Left lung (tissue), 10 donors: ENCODE results near the gene SH3RF2. TPM values are rescaled to one million over a fixed set of nuclear protein-coding genes. Genes with fewer than 3 reads are reported as not detected.
A peak's percentile ranks its signal among the peaks of the same experiment; 100 is the strongest.

Experiments
- ATAC-seq: fragments of 200-7000 bp; cut with Tn5 transposase; one replicate; pipeline ENCODE4 v1.9.1; 2020; ENCODE audit warnings: moderate library complexity
- DNase-seq, 4 donors: peaks; one replicate each; pipeline ENCODE4 v3.0.0-alpha.2; 2013 to 2020
- H3K27ac ChIP-seq, 2 donors: fragments of 200-600 bp; sonication (generic) in 1 of 2; one replicate each; pipeline versions ENCODE4 v1.5.0 to v1.8.0; 2020 to 2021
- H3K27me3 ChIP-seq, 2 donors: fragments of 200-600 bp; sonication (generic) in 1 of 2; one replicate each; pipeline versions ENCODE4 v1.5.0 to v1.8.0; 2020 to 2021
- H3K36me3 ChIP-seq, 2 donors: fragments of 200-600 bp; sonication (generic) in 1 of 2; one replicate each; pipeline versions ENCODE4 v1.5.0 to v1.8.0; 2020 to 2021
- H3K4me1 ChIP-seq, 2 donors: fragments of 200-600 bp; one replicate each; pipeline ENCODE4 v1.8.0; 2021
- H3K4me3 ChIP-seq, 2 donors: fragments of 200-600 bp; sonication (generic) in 1 of 2; one replicate each; pipeline versions ENCODE4 v1.5.0 to v1.8.0; 2020 to 2021; ENCODE audit warnings: mild to moderate bottlenecking in 1 of 2
- H3K9me3 ChIP-seq, 2 donors: fragments of 200-600 bp; sonication (generic) in 1 of 2; one replicate each; pipeline versions ENCODE4 v1.5.0 to v1.8.0; 2020 to 2021
- CTCF ChIP-seq, 2 donors: fragments of 200-600 bp; sonication (generic) in 1 of 2; IDR thresholded peaks; one replicate each; pipeline versions ENCODE4 v1.5.0 to v1.8.0; 2021; ENCODE audit warnings: antibody characterized with exemption in 2 of 2
- intact Hi-C, 2 donors: fragments of 100-400 bp; cut with DNase I; formaldehyde crosslinking; loops; one replicate each; pipeline versions ENCODE4 v1.11.2 to v1.14.2; 2022
- polyA plus RNA-seq, 6 donors: library from polyadenylated mRNA; unstranded; fragments of 120-200 nt; gene quantifications; one replicate each; pipeline ENCODE4 v1.2.1, GENCODE V29; 2013; ENCODE audit not compliant: insufficient read length in 6 of 6
- total RNA-seq, 2 donors: library from RNA; stranded (reverse); fragmentation: NEBNext Ultra II Directional; extraction: Animal tissue kit (Norgen Biotek cat#: 25700); gene quantifications; one replicate each; pipeline ENCODE4 v1.2.1, GENCODE V29; 2021
- donor health status: DM: no; HTN: yes; CAD: no.
- donor health status: DM: no; HTN: no; CAD: no.

SH3RF2 gene
- total and polyA plus RNA-seq, 8 donors, result 0.24 to 20.3 (median 0.47) TPM

- DNase-seq, result no peak
- TF ChIP-seq CTCF (IDR thresholded peaks at IDR 0.05), result no peak
- Histone ChIP-seq H3K27ac (no peak overlapping the region), H3K4me3 (no peak overlapping the region), H3K9me3 (no peaks in the 10 kb centered on the region), H3K36me3 (no peaks in the 10 kb centered on the region), H3K4me1 (peaks cover 4 to 15% of the 10 kb centered on the region in 2 donors), H3K27me3 (no peaks in the 10 kb centered on the region)
- ATAC-seq, result no peak
- intact Hi-C loops, result no loop called here
Measured at GRCh38 chr5:145979270-145980223, 43.2 kb downstream of the SH3RF2 start.

- intact Hi-C loops, result no loop called here
- ATAC-seq, result no peak
- Histone ChIP-seq H3K4me3 (no peak overlapping the region), H3K36me3 (no peaks in the 10 kb centered on the region), H3K9me3 (no peaks in the 10 kb centered on the region), H3K4me1 (peaks cover 4 to 15% of the 10 kb centered on the region in 2 donors), H3K27ac (no peak overlapping the region), H3K27me3 (no peaks in the 10 kb centered on the region)
- no peak for DNase-seq
- no peak for TF ChIP-seq CTCF (IDR thresholded peaks at IDR 0.05)
Measured at GRCh38 chr5:145980259-145980658, 43.9 kb downstream of the SH3RF2 start.

GRCh38 chr5:145980718-145981117, 44.3 kb downstream of the SH3RF2 start:
- ATAC-seq (no peak), DNase-seq (no peak)
- intact Hi-C loops, result no loop called here
- no peaks in the 10 kb centered on the region for H3K27me3 ChIP-seq
- no peak overlapping the region for H3K27ac ChIP-seq
- H3K4me1 ChIP-seq, result peaks cover 4 to 15% of the 10 kb centered on the region in 2 donors
- no peak overlapping the region for H3K4me3 ChIP-seq
- no peaks in the 10 kb centered on the region for H3K9me3 ChIP-seq
- H3K36me3 ChIP-seq, result no peaks in the 10 kb centered on the region
- no peak for TF ChIP-seq CTCF (IDR thresholded peaks at IDR 0.05)

DNA sequence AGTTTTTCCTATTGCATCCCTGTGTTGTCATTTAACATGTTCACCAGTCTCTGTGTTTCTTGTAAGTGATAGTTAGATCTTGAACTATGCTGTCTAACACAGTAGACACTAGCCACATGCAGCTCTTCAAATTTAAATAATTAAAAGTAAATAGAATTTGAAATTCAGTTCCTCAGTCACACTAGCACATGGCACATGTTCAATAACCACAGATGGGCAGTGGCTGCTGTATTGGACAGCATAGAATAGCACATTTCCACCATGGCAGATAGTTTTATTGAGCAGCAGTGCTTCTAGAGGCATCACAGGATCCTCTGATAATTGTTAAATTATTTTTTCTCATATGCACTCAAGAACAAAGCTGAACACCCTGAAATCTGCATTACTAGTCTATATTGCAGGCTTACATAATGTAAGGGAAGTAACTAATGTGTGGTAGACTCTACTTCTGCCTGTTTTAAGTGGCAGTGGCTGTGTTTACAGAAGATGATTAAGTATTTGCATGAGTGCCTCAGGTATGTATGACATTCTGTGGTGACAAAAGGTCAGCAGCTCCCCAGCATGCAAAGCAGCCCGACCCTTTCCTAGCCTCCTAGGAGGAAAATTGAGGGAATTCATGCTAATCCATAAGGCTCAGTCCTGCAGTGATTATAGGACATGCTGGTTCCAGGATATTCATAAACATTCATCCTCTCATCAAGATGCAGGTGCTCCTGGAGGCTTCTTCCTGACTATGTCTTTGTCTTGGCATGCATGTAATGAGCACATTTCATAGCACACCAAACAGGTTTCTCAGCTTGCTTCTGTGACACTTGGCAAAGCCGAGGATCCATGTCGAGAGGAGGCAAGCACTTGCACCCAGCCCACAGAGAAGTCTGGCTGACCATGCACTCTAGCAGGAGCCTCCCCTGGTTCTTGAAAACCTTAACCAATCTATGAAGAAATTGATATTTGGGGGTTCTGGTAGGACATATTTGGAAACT, 45.5 kb downstream of the SH3RF2 start:
- no peaks in the 10 kb centered on the region for H3K9me3 ChIP-seq
- peak overlapping the region; percentile 24 to 30 for H3K27ac ChIP-seq
- H3K4me3 ChIP-seq, result no peak overlapping the region
- intact Hi-C loops, result no loop called here
- no peak for TF ChIP-seq CTCF (IDR thresholded peaks at IDR 0.05)
- H3K36me3 ChIP-seq, result no peaks in the 10 kb centered on the region
- H3K27me3 ChIP-seq, result no peaks in the 10 kb centered on the region
- peaks cover 4 to 15% of the 10 kb centered on the region in 2 donors for H3K4me1 ChIP-seq
- DNase-seq, result peak in 3 of 4 donors; percentile 13 to 46 (median 33)
- ATAC-seq, result peak; percentile 87
